Lung (tissue), 12 donors: Measurements from ENCODE around the gene AWAT2. TPM values are rescaled to one million over a fixed set of nuclear protein-coding genes. Genes with fewer than 3 reads are reported as not detected.
A peak's percentile ranks its signal among the peaks of the same experiment; 100 is the strongest.

Experiments
- ATAC-seq: fragments of 200-7000 bp; cut with Tn5 transposase; one replicate; pipeline ENCODE4 v1.9.1; 2020; ENCODE audit warnings: moderate number of reproducible peaks; ENCODE audit not compliant: insufficient read depth, low FRiP score
- DNase-seq, 3 donors: peaks; one replicate each; pipeline ENCODE4 v3.0.0-alpha.2; 2013 to 2017
- H3K27ac ChIP-seq, 2 donors: one replicate each; pipeline ENCODE4 v1.5.1; 2013; ENCODE audit warnings: mild to moderate bottlenecking in 2 of 2, moderate library complexity in 2 of 2, control low read depth in 1 of 2, inconsistent platforms in 1 of 2, low read depth in 1 of 2, low read length in 1 of 2
- H3K27me3 ChIP-seq, 3 donors: one replicate each; pipeline ENCODE4 v1.5.1; 2013; ENCODE audit warnings: low read length in 2 of 3; ENCODE audit not compliant: control insufficient read depth in 3 of 3, insufficient read depth in 3 of 3
- H3K36me3 ChIP-seq, 4 donors: one replicate each; pipeline ENCODE4 v1.5.1; 2013; ENCODE audit warnings: low read length in 4 of 4, mild to moderate bottlenecking in 1 of 4, moderate library complexity in 1 of 4; ENCODE audit not compliant: control insufficient read depth in 4 of 4, insufficient read depth in 4 of 4
- H3K4me1 ChIP-seq, 5 donors: one replicate each; pipeline ENCODE4 v1.5.1; 2013; ENCODE audit warnings: low read length in 5 of 5, mild to moderate bottlenecking in 2 of 5, moderate library complexity in 1 of 5; ENCODE audit not compliant: control insufficient read depth in 5 of 5, insufficient read depth in 5 of 5
- H3K4me3 ChIP-seq: one replicate; pipeline ENCODE4 v1.5.1; 2013; ENCODE audit warnings: mild to moderate bottlenecking, control low read depth, moderate library complexity
- H3K9ac ChIP-seq, 2 donors: one replicate each; pipeline ENCODE4 v1.5.1; 2013; ENCODE audit warnings: low read length in 2 of 2, control low read depth in 1 of 2; ENCODE audit not compliant: insufficient read depth in 1 of 2
- H3K9me3 ChIP-seq, 4 donors: one replicate each; pipeline ENCODE4 v1.5.1; 2013; ENCODE audit warnings: low read length in 3 of 4, mild to moderate bottlenecking in 1 of 4, moderate library complexity in 1 of 4; ENCODE audit not compliant: control insufficient read depth in 4 of 4, insufficient read depth in 3 of 4
- WGBS, 2 donors: extraction: QIAGEN DNeasy Blood & Tissue Kit; methylation state at CpG; one replicate each; pipeline ENCODE4 v1.1.7; 2013; 5-methylcytosine and 5-hydroxymethylcytosine counted together
- polyA plus RNA-seq, 2 donors: library from polyadenylated mRNA; stranded (reverse); fragments of 200-250 nt; gene quantifications; one replicate each; pipeline ENCODE4 v1.2.1, GENCODE V29; 2013
- total RNA-seq, 2 donors: library from RNA; depleted of rRNA in 1 of 2; stranded (reverse); fragments of >200 nt in 1 of 2; gene quantifications; one replicate each; pipeline ENCODE4 v1.2.1, GENCODE V29; 2014 to 2021
- TF ChIP-seq, protein P1 (sequence below): IDR thresholded peaks from 2 replicates; pipeline ENCODE4 v1.5.1; 2012; ENCODE audit warnings: mild to moderate bottlenecking; ENCODE audit errors: control extremely low read depth, extremely low read depth
- donor health status: control.
- donor health status: control.
- donor health status: Bipolar disorder and iron deficiency.
- donor health status: healthy.
- donor health status: DM: yes; HTN: yes; CAD: no.

The AWAT2 gene
- total and polyA plus RNA-seq, 4 donors = 0.07 TPM; not detected in 3

DNA sequence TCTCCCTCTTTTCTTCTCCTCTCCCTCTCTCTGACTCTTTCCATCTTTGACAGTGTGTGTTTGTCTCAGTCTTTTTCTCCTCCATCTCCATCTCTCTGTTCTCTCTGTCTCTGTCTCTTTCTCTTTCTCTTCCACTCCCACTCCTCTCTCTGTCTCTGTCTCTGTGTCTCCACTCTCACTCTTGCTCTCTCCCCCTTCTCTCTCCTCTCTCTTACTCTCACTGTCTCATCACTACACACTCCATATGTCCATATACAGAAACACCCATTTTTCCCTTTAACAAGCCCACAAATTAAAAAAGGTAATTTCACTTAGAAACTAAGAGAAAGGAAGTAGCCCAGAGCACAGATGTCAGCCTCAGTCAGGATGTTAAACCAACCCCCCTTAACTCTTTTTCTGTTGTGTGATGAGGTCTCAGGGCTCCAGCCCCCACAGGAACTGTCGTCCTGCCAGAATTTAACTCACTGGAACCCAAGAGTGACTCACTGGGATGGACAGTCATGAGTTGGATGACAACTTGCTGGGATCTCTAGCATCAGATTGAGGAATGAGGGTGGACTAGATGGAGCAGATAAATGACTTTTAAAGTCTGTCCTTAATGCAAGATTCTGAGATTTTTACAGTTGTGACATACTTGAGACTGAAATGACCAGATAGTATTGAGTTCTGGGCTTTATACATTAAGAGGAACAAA lies 40.0 kb upstream of the AWAT2 start:
- no peak overlapping the region for H3K9ac ChIP-seq
- DNase-seq (peak in 1 of 3 donors; percentile 9), ATAC-seq (no peak)
- H3K27ac ChIP-seq = no peak overlapping the region
- H3K36me3 ChIP-seq = no peaks in the 10 kb centered on the region
- peaks cover 0 to 2% (median 0%) of the 10 kb centered on the region in 4 donors for H3K9me3 ChIP-seq
- WGBS, 2 donors = 21 to 53% methylated on average over 1 of the region's 1 CpG
- H3K4me3 ChIP-seq = no peak overlapping the region
- peaks cover 0 to 9% (median 4%) of the 10 kb centered on the region in 5 donors for H3K4me1 ChIP-seq
- TF ChIP-seq, protein P1, sequence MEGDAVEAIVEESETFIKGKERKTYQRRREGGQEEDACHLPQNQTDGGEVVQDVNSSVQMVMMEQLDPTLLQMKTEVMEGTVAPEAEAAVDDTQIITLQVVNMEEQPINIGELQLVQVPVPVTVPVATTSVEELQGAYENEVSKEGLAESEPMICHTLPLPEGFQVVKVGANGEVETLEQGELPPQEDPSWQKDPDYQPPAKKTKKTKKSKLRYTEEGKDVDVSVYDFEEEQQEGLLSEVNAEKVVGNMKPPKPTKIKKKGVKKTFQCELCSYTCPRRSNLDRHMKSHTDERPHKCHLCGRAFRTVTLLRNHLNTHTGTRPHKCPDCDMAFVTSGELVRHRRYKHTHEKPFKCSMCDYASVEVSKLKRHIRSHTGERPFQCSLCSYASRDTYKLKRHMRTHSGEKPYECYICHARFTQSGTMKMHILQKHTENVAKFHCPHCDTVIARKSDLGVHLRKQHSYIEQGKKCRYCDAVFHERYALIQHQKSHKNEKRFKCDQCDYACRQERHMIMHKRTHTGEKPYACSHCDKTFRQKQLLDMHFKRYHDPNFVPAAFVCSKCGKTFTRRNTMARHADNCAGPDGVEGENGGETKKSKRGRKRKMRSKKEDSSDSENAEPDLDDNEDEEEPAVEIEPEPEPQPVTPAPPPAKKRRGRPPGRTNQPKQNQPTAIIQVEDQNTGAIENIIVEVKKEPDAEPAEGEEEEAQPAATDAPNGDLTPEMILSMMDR = no peak
- H3K27me3 ChIP-seq = peaks cover 0 to 14% (median 0%) of the 10 kb centered on the region in 3 donors

DNA sequence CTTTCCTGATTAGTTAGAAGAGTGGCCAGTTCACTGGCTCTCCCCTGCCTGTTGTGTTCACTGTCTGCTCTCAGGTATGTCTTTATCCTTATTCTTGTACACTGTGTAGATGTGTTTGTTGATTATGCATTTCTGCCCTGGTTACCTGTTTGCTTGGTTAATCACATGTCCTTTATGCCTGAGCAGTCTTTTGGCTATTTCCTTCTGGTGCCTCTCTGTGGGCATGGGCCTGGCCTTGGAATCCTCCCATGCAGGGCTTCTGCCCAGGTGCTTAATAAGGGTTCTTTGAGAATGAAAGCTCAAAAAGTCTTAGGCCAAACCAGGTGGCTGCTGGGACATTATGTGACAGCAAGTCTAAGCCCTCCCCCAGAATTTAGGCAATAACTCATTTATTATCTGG lies 39.0 kb upstream of the AWAT2 start:
- H3K9me3 ChIP-seq = peaks cover 0 to 2% (median 0%) of the 10 kb centered on the region in 4 donors
- DNase-seq (no peak), ATAC-seq (no peak)
- TF ChIP-seq, protein P1 = no peak
- no peak overlapping the region for H3K4me3 ChIP-seq
- H3K36me3 ChIP-seq = no peaks in the 10 kb centered on the region
- H3K4me1 ChIP-seq = peaks cover 0 to 9% (median 4%) of the 10 kb centered on the region in 5 donors
- peaks cover 0 to 14% (median 0%) of the 10 kb centered on the region in 3 donors for H3K27me3 ChIP-seq
- H3K9ac ChIP-seq = no peak overlapping the region
- no peak overlapping the region for H3K27ac ChIP-seq

DNA sequence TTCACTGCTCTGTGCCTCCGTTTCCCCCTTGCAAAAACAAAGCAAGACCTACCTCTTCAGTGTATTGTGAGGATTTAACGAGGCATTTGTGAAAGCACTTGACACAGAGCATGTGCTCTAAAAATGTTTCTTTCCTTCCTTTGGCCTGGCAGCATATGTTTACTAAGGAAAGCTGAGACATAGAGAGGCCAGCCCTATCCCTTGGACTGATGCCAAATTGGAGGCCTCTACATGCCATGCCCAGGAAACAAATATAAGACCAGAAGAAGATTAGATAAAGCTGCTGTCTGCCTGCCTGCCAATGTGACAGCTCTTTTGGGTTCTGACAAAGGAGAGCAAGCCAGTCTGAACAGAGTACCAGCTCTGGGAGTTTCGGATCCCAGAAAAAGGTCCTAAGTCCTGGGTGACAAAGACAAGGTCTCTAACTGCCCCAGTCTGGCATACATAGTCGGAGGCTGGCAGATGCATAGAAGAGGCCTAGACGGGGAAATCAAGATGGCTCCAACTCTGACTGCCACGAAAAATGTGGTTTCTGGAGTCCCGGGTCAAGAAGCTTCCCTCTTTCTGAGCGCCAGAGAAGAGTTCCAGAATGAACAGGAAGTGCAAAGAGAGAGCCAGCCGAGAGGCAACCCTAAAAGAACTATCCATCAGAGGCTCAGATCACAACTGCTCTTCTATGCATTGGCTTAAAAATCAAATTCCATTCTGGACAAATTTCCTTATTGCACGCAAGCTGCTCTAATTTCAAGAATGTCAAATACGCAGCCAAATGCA lies 38.3 kb upstream of the AWAT2 start:
- Histone ChIP-seq H3K27me3 (peaks cover 0 to 15% (median 0%) of the 10 kb centered on the region in 3 donors), H3K9ac (no peak overlapping the region), H3K27ac (peak overlapping the region in 1 of 2 donors; percentile 46), H3K36me3 (no peaks in the 10 kb centered on the region), H3K9me3 (peaks cover 0 to 2% (median 0%) of the 10 kb centered on the region in 4 donors), H3K4me3 (no peak overlapping the region), H3K4me1 (peaks cover 0 to 9% (median 4%) of the 10 kb centered on the region in 5 donors)
- TF ChIP-seq, protein P1 = no peak
- no peak for ATAC-seq
- DNase-seq = peak; percentile 55 to 77 (median 73)
- 48 to 50% methylated on average over 10 to 11 of the region's 11 CpGs for WGBS, 2 donors
